Body of pancreas (tissue), 4 donors: ENCODE measurements around the gene TICAM1.

Source experiments
- POLR2A ChIP-seq, 3 donors: fragments of 450-650 bp; IDR thresholded peaks; one replicate each; pipeline ENCODE4 v1.6.1; 2016; ENCODE audit warnings: antibody characterized with exemption in 3 of 3, mild to moderate bottlenecking in 2 of 3
- TF ChIP-seq, protein P1 (sequence below), 7 experiments: fragments of 450-650 bp in 4 of 7; fragments of 200-600 bp in 3 of 7; sonication (generic) in 3 of 7; IDR thresholded peaks; one replicate each; pipeline ENCODE4 v1.5.1; 2016 to 2019; ENCODE audit warnings: antibody characterized with exemption in 7 of 7

GRCh38 chr19:4800591-4801081 is 30.9 kb downstream of the TICAM1 start:
- TF ChIP-seq, protein P1, sequence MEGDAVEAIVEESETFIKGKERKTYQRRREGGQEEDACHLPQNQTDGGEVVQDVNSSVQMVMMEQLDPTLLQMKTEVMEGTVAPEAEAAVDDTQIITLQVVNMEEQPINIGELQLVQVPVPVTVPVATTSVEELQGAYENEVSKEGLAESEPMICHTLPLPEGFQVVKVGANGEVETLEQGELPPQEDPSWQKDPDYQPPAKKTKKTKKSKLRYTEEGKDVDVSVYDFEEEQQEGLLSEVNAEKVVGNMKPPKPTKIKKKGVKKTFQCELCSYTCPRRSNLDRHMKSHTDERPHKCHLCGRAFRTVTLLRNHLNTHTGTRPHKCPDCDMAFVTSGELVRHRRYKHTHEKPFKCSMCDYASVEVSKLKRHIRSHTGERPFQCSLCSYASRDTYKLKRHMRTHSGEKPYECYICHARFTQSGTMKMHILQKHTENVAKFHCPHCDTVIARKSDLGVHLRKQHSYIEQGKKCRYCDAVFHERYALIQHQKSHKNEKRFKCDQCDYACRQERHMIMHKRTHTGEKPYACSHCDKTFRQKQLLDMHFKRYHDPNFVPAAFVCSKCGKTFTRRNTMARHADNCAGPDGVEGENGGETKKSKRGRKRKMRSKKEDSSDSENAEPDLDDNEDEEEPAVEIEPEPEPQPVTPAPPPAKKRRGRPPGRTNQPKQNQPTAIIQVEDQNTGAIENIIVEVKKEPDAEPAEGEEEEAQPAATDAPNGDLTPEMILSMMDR (IDR thresholded peaks at IDR 0.05) = no peak
- TF ChIP-seq POLR2A (IDR thresholded peaks at IDR 0.05) = no peak
